ENCODE measurements around the gene LPP. TPM values are rescaled to one million over a fixed set of nuclear protein-coding genes. Genes with fewer than 3 reads are reported as not detected.

LPP gene
- polyA plus RNA-seq, 3 donors from 2014 or later, result 6.5 to 33.5 (median 11.3) TPM

GRCh38 chr3:188680189-188680588 lies 526.2 kb downstream of the LPP start:
- Mint-ChIP-seq H3K36me3 (no peaks in the 10 kb centered on the region), H3K27ac (no peak overlapping the region), H3K27me3 (ENCODE audit: low read depth in 3 of 3) (peaks cover 0 to 5% (median 2%) of the 10 kb centered on the region in 3 donors), H3K9me3 (no peaks in the 10 kb centered on the region), H3K4me1 (peaks cover 7 to 22% of the 10 kb centered on the region in 2 donors), H3K4me3 (no peak overlapping the region)
- DNase-seq, result no peak

GRCh38 chr3:188680605-188681004 lies 526.6 kb downstream of the LPP start:
- H3K4me3 Mint-ChIP-seq, result no peak overlapping the region
- H3K27ac Mint-ChIP-seq, result no peak overlapping the region
- H3K27me3 Mint-ChIP-seq (ENCODE audit: low read depth in 3 of 3), result peaks cover 0 to 5% (median 2%) of the 10 kb centered on the region in 3 donors
- no peaks in the 10 kb centered on the region for H3K36me3 Mint-ChIP-seq
- H3K4me1 Mint-ChIP-seq, result peaks cover 9 to 26% of the 10 kb centered on the region in 2 donors
- no peak for DNase-seq
- H3K9me3 Mint-ChIP-seq, result no peaks in the 10 kb centered on the region

GRCh38 chr3:188682316-188682715 lies 528.4 kb downstream of the LPP start:
- Mint-ChIP-seq H3K4me1 (peaks cover 21 to 43% of the 10 kb centered on the region in 2 donors), H3K4me3 (no peak overlapping the region), H3K27me3 (ENCODE audit: low read depth in 3 of 3) (peaks cover 0 to 5% (median 2%) of the 10 kb centered on the region in 3 donors), H3K27ac (peak overlapping the region in 1 of 6 donors; percentile 28), H3K36me3 (no peaks in the 10 kb centered on the region), H3K9me3 (no peaks in the 10 kb centered on the region)
- DNase-seq, result no peak

- Mint-ChIP-seq H3K27ac (no peak overlapping the region), H3K4me1 (peaks cover 27 to 51% of the 10 kb centered on the region in 2 donors), H3K27me3 (ENCODE audit: low read depth in 3 of 3) (peaks cover 0 to 5% (median 2%) of the 10 kb centered on the region in 3 donors), H3K4me3 (no peak overlapping the region), H3K9me3 (no peaks in the 10 kb centered on the region), H3K36me3 (no peaks in the 10 kb centered on the region)
- DNase-seq, result no peak
Observed at GRCh38 chr3:188683032-188683521, 529.1 kb downstream of the LPP start.

- peaks cover 0 to 5% (median 2%) of the 10 kb centered on the region in 3 donors for H3K27me3 Mint-ChIP-seq (ENCODE audit: low read depth in 3 of 3)
- H3K27ac Mint-ChIP-seq, result no peak overlapping the region
- no peak for DNase-seq
- H3K36me3 Mint-ChIP-seq, result no peaks in the 10 kb centered on the region
- no peak overlapping the region for H3K4me3 Mint-ChIP-seq
- H3K9me3 Mint-ChIP-seq, result no peaks in the 10 kb centered on the region
- peaks cover 38 to 63% of the 10 kb centered on the region in 2 donors for H3K4me1 Mint-ChIP-seq
Observed at GRCh38 chr3:188684276-188684675, 530.3 kb downstream of the LPP start.

- Mint-ChIP-seq H3K9me3 (no peaks in the 10 kb centered on the region), H3K4me3 (no peak overlapping the region), H3K36me3 (no peaks in the 10 kb centered on the region), H3K27ac (no peak overlapping the region), H3K27me3 (ENCODE audit: low read depth in 3 of 3) (peaks cover 0 to 5% (median 0%) of the 10 kb centered on the region in 3 donors), H3K4me1 (peaks cover 47 to 78% of the 10 kb centered on the region in 2 donors)
- no peak for DNase-seq
Observed at GRCh38 chr3:188685789-188686188, 531.8 kb downstream of the LPP start.

- peak overlapping the region; percentile 34 to 80 (median 56) for H3K27ac Mint-ChIP-seq
- peak overlapping the region in 2 of 5 donors; percentile 39 to 50 for H3K4me3 Mint-ChIP-seq
- DNase-seq, result peak in 1 of 3 donors; percentile 2
- peaks cover 47 to 83% of the 10 kb centered on the region in 2 donors for H3K4me1 Mint-ChIP-seq
- H3K36me3 Mint-ChIP-seq, result no peaks in the 10 kb centered on the region
- H3K27me3 Mint-ChIP-seq (ENCODE audit: low read depth in 3 of 3), result peaks cover 0 to 5% (median 0%) of the 10 kb centered on the region in 3 donors
- H3K9me3 Mint-ChIP-seq, result no peaks in the 10 kb centered on the region
Observed at GRCh38 chr3:188686324-188686723, 532.4 kb downstream of the LPP start.

- Mint-ChIP-seq H3K36me3 (no peaks in the 10 kb centered on the region), H3K4me3 (no peak overlapping the region), H3K27ac (no peak overlapping the region), H3K27me3 (ENCODE audit: low read depth in 3 of 3) (peaks cover 0 to 4% (median 0%) of the 10 kb centered on the region in 3 donors), H3K9me3 (no peaks in the 10 kb centered on the region), H3K4me1 (peaks cover 45 to 81% of the 10 kb centered on the region in 2 donors)
- DNase-seq, result no peak
Observed at GRCh38 chr3:188687389-188687788, 533.4 kb downstream of the LPP start.

- Mint-ChIP-seq H3K4me3 (peak overlapping the region in 3 of 5 donors; percentile 17 to 48 (median 30)), H3K36me3 (no peaks in the 10 kb centered on the region), H3K27ac (peak overlapping the region in 3 of 6 donors; percentile 4 to 67 (median 42)), H3K9me3 (no peaks in the 10 kb centered on the region), H3K27me3 (ENCODE audit: low read depth in 3 of 3) (peaks cover 0 to 3% (median 0%) of the 10 kb centered on the region in 3 donors), H3K4me1 (peaks cover 44 to 68% of the 10 kb centered on the region in 2 donors)
- DNase-seq, result peak in 1 of 3 donors; percentile 13
Observed at GRCh38 chr3:188689101-188689574, 535.2 kb downstream of the LPP start.

GRCh38 chr3:188690064-188690463 lies 536.1 kb downstream of the LPP start:
- Mint-ChIP-seq H3K27ac (no peak overlapping the region), H3K9me3 (no peaks in the 10 kb centered on the region), H3K27me3 (ENCODE audit: low read depth in 3 of 3) (peaks cover 0 to 1% (median 0%) of the 10 kb centered on the region in 3 donors), H3K4me3 (no peak overlapping the region), H3K36me3 (no peaks in the 10 kb centered on the region), H3K4me1 (peaks cover 41 to 62% of the 10 kb centered on the region in 2 donors)
- no peak for DNase-seq

- Mint-ChIP-seq H3K36me3 (no peaks in the 10 kb centered on the region), H3K4me1 (peaks cover 38 to 53% of the 10 kb centered on the region in 2 donors), H3K9me3 (no peaks in the 10 kb centered on the region), H3K4me3 (no peak overlapping the region), H3K27ac (peak overlapping the region in 1 of 6 donors; percentile 19), H3K27me3 (ENCODE audit: low read depth in 3 of 3) (no peaks in the 10 kb centered on the region)
- DNase-seq, result no peak
Observed at GRCh38 chr3:188691004-188691403, 537.0 kb downstream of the LPP start.

GRCh38 chr3:188691665-188692064 lies 537.7 kb downstream of the LPP start:
- H3K9me3 Mint-ChIP-seq, result no peaks in the 10 kb centered on the region
- H3K4me1 Mint-ChIP-seq, result peaks cover 32 to 46% of the 10 kb centered on the region in 2 donors
- no peaks in the 10 kb centered on the region for H3K27me3 Mint-ChIP-seq (ENCODE audit: low read depth in 3 of 3)
- no peaks in the 10 kb centered on the region for H3K36me3 Mint-ChIP-seq
- no peak overlapping the region for H3K4me3 Mint-ChIP-seq
- DNase-seq, result no peak
- H3K27ac Mint-ChIP-seq, result no peak overlapping the region

GRCh38 chr3:188692700-188693099 lies 538.7 kb downstream of the LPP start:
- H3K36me3 Mint-ChIP-seq, result no peaks in the 10 kb centered on the region
- no peak for DNase-seq
- no peak overlapping the region for H3K27ac Mint-ChIP-seq
- H3K4me1 Mint-ChIP-seq, result peaks cover 23 to 36% of the 10 kb centered on the region in 2 donors
- H3K27me3 Mint-ChIP-seq (ENCODE audit: low read depth in 3 of 3), result no peaks in the 10 kb centered on the region
- no peaks in the 10 kb centered on the region for H3K9me3 Mint-ChIP-seq
- H3K4me3 Mint-ChIP-seq, result no peak overlapping the region

GRCh38 chr3:188693435-188693834 lies 539.5 kb downstream of the LPP start:
- Mint-ChIP-seq H3K36me3 (no peaks in the 10 kb centered on the region), H3K27me3 (ENCODE audit: low read depth in 3 of 3) (no peaks in the 10 kb centered on the region), H3K9me3 (no peaks in the 10 kb centered on the region), H3K4me3 (no peak overlapping the region), H3K4me1 (peaks cover 17 to 28% of the 10 kb centered on the region in 2 donors), H3K27ac (no peak overlapping the region)
- no peak for DNase-seq

GRCh38 chr3:188695241-188695640 lies 541.3 kb downstream of the LPP start:
- DNase-seq, result no peak
- no peak overlapping the region for H3K27ac Mint-ChIP-seq

More at GRCh38 chr3:188695241-188695640, 541.3 kb downstream of the LPP start:
- no peaks in the 10 kb centered on the region for H3K9me3 Mint-ChIP-seq
- no peaks in the 10 kb centered on the region for H3K27me3 Mint-ChIP-seq (ENCODE audit: low read depth in 3 of 3)
- peaks cover 0 to 3% (median 0%) of the 10 kb centered on the region in 3 donors for H3K36me3 Mint-ChIP-seq
- no peak overlapping the region for H3K4me3 Mint-ChIP-seq
- H3K4me1 Mint-ChIP-seq, result peaks cover 0 to 17% of the 10 kb centered on the region in 2 donors
